GM19043 (cell line): ENCODE results near the gene VSTM1.
"Not testable (repeated sequence)": the region's sequence is repeated elsewhere in the genome, so short reads cannot be mapped to it uniquely, and the experiment has no call there.

ENCODE experiments used
- ATAC-seq: cut with Tn5 transposase; IDR thresholded peaks from one replicate; pipeline ENCODE4 v1.9.1; 2021; ENCODE audit warnings: low read depth; ENCODE audit not compliant: unreplicated experiment

VSTM1 gene

DNA sequence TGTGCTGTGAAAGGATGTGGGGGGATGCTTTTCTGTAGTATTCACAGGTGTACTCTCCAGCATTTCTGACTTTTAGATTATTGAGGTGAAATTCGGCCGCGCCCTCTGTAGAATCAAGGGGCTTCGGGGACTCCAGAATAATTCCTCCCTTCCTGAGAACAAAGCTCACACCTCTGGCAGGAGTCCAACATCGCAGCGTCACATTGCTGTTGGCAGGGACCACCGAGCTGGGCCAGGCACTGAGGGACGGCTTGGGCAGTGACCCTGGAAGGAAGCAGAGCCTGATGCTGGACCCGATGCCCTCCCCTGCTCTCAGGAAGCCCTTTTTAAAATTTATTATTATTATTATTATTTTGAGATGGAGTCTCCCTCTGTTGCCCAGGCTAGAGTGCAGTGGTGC lies 11.2 kb upstream of the VSTM1 start:
- ATAC-seq = no peak

DNA sequence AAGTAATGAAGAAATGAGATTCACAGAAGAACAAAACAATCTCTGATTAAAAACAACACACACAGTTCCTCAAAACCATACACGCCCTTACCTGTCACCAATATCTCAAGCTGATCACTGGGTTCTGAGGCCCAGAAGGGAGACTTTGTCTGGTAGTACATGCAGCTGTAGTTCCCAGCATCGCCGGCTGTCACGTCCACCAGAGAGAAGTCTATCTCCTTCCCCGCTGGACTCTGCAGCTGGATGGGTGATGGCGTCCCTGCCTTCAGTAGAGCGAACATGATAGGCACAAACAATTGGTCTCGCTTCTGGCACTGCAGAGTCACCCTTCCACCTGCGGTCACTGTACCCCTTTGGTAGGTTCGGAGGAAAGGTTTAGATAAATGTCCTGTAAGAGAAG lies 10.1 kb upstream of the VSTM1 start:
- no peak for ATAC-seq

GRCh38 chr19:54069470-54069869 lies 5.8 kb upstream of the VSTM1 start:
- ATAC-seq = no peak

GRCh38 chr19:54062643-54063042 lies 1.1 kb downstream of the VSTM1 start:
- ATAC-seq = no peak

DNA sequence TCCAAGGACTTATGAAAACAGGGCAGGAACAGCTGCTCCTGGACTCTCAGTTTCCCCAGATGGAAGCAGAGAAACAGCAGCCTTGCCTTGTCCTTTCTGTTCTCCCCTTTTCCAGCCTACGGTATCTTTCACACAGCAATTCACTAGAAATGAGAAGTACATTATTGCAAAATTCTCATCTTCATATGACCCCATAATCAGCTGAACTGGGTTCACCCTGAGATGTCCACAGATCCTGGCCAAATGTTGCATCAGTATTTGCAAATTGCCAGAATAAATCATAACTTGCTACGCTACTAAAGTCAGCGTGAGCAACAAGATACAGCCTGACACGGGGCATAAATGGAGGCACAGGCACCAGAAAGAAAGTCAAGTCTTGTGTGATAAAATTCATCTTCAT lies 16.1 kb downstream of the VSTM1 start:
- ATAC-seq = no peak

GRCh38 chr19:54045771-54046170 lies 17.9 kb downstream of the VSTM1 start:
- ATAC-seq = no peak

DNA sequence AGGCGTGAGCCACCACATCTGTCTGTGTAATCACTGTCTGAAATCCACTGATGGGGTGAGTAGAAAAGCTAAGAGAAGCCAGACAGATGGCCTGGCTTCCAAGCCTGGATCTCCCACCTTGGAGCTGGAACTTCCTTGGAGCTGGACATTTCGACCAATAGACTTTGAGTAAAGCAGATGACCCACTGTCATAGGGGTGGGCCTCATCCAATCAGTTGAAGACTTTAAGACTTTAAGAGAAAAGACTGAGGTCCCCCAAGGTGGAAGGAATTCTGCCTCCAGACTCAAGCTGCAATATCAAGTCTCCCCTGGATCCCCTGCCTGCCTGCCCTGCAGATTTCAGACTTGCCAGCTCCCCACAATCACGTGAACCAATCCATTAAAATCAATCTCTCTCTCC lies 20.7 kb downstream of the VSTM1 start:
- ATAC-seq = no peak

GRCh38 chr19:54041969-54042606 lies 21.6 kb downstream of the VSTM1 start:
- no peak for ATAC-seq

DNA sequence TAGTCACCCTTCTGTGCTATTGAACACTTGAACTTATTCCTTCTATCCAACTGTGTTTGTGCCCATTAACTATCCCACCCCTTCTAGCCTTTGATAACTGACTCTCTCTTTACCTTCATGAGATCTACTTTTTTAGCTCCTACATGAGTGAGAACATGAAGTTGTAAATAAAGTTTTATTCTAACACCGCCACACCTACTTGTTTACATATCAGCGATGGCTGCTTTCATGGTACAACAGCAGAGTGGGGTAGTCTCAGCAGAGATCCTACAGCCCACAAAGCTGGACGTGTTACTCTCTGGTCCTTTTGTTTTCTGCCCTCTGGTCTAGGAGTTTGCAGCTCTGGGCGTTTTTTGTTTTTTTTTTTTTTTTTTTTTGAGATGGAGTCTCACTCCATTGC lies 23.7 kb downstream of the VSTM1 start:
- ATAC-seq = no peak

DNA sequence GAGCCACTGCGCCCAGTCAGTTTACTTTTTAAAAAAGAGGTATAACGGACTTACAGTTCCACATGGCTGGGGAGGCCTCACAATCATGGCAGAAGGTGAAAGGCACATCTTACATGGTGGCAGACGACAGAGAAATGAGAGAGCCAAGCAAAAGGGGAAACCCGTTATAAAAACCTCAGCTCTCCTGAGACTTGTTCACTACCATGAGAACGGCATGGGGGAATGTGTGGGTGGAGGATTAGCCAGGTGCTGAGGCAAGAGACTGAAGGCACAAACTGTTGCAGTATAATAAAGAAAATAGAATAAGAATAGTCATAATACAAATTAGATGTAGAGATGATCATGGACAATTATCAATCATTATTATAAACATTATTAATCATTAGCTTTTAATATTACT lies 27.2 kb downstream of the VSTM1 start:
- not testable (repeated sequence) for ATAC-seq

GRCh38 chr19:54035215-54036178 lies 28.2 kb downstream of the VSTM1 start:
- ATAC-seq = no peak

GRCh38 chr19:54030895-54031586 lies 32.7 kb downstream of the VSTM1 start:
- ATAC-seq = no peak

- ATAC-seq = no peak
These were observed 33.7 kb downstream of the VSTM1 start for GRCh38 chr19:54029930-54030490.

GRCh38 chr19:54029301-54029700 lies 34.4 kb downstream of the VSTM1 start:
- no peak for ATAC-seq

GRCh38 chr19:54026656-54027055 lies 37.0 kb downstream of the VSTM1 start:
- no peak for ATAC-seq

DNA sequence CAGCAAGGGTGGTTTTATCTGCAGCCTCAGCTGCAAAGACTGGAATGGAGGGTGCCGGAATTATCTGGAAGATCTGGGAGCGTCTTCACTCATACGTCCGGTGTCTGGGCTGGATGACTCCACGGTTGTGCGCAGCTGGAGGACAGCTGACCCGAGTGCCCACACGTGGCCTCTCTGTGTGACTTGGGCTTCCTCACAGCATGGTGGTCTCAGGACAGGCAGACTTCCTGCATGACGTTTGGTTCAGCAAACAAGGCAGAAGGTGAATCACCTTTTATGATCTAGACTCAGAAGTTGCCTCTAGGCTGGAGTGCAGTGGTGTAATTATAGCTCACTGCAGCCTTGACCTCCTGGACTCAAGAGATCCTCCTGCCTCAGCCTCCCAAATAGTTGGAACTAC lies 39.0 kb downstream of the VSTM1 start:
- ATAC-seq = no peak

- ATAC-seq = no peak
These were observed 40.5 kb downstream of the VSTM1 start for GRCh38 chr19:54023191-54023590.

GRCh38 chr19:54021932-54022331 lies 41.8 kb downstream of the VSTM1 start:
- ATAC-seq = no peak

DNA sequence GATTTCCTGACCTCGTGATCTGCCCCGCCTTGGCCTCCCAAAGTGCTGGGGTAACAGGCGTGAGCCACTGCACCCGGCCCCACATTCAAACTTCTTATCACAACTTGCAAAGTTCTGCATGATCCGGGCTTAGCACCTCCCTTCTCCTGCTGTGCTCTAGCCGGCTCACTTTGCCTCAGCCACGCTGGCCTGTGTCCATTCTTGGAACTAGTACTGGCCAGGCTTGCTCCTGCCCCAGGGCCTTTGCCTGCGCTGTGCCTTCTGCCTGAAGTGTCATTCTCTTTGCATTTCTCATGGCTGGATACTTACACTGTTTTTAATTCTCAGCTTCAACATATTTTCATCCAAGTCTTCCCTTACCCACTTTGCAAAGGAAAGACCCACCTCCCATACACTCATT lies 42.3 kb downstream of the VSTM1 start:
- no peak for ATAC-seq

- no peak for ATAC-seq
These were observed 46.4 kb downstream of the VSTM1 start for GRCh38 chr19:54017261-54017660.

GRCh38 chr19:54014920-54015560 lies 48.7 kb downstream of the VSTM1 start:
- ATAC-seq = no peak
